ENCODE data around the gene ZSCAN5C.
A peak's percentile ranks its signal among the peaks of the same experiment; 100 is the strongest.
"Not testable (repeated sequence)": the region's sequence is repeated elsewhere in the genome, so short reads cannot be mapped to it uniquely, and the experiment has no call there.

Gene ZSCAN5C

DNA sequence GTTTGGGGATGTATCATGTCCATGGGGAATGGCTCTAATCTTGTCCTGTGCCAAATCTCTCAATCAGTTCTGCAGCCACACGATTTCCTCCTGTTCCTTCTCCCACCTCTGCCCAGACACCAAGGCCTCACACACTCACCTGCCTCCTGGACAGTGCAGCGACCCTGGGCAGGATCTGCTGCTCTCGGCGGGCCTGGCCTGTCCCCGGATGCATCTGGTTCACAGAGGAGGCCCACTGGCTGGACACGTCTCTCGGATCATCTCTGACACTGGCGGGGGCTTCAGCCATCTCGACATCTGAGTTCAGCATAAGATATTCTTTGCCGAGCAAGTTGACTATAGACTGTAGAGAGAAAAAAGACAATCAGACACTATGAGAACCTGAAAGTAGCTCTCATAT, 10.4 kb upstream of the ZSCAN5C start:
- no peak for DNase-seq (ENCODE audit: low read depth)

DNA sequence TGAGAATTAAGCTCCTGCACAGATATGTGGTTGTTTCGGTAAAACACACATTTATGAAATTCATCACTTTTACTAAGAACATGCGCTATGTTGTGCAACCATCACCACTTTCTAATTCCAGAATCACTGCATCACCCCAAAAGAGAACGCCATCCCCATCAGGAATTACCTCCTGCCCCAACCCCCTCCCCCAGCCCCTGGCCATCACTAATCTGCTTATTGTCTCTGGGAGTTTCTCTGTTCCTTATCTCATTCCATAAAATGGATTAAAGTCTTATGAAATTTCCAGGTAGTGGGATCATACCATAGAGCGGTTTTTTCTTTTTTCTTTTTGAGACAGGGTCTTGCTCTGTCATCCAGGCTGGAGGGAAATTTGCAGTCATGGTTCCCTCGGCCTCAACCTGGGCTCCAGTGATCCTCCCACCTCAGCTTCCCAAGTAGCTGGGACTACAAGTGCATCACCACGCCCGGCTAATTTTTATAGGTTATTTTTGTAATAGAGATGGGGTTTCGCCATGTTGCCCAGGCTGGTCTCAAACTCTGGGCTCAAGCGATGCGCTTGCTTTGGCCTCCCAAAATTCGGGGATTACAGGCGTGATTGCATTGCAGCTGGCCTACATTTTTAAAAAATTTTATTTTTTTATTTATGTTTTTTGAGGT, 8.0 kb upstream of the ZSCAN5C start:
- no peak for DNase-seq (ENCODE audit: low read depth)

DNA sequence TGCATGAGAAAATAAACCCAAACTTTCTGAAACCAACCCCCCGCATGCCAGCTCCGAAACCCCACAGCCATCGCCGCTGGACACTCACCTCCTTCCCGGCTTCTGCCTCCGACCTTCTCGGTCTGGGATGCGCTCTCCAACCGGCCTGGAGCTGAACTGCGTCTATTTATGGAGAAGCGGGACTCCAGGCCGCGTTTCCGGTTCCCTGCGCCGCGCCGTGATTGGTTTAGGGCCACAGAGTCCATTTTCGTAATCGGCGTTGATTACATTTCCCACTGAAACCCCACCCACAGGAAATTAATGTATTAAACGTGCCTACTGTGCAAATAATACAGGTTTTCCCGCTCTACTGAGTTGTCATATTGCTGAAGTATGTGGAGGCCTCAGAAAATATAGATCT, 4.4 kb upstream of the ZSCAN5C start, which contains the start of gene ZSCAN5B:
Gene ZSCAN5B (minus strand): TSS at position 138 of the 400 bp plus-strand sequence. CDS start 4,731 bp downstream, outside the sequence.
- DNase-seq (ENCODE audit: low read depth) = not testable (repeated sequence)

GRCh38 chr19:56199687-56200086, 2.4 kb upstream of the ZSCAN5C start:
- DNase-seq (ENCODE audit: low read depth) = no peak

- DNase-seq (ENCODE audit: low read depth) = not testable (repeated sequence)
Measured at GRCh38 chr19:56207581-56207980, 5.5 kb downstream of the ZSCAN5C start.

GRCh38 chr19:56209091-56209490, 7.0 kb downstream of the ZSCAN5C start:
- DNase-seq (ENCODE audit: low read depth) = no peak

- DNase-seq (ENCODE audit: low read depth) = not testable (repeated sequence)
Measured at GRCh38 chr19:56210036-56210435, 8.0 kb downstream of the ZSCAN5C start.

DNA sequence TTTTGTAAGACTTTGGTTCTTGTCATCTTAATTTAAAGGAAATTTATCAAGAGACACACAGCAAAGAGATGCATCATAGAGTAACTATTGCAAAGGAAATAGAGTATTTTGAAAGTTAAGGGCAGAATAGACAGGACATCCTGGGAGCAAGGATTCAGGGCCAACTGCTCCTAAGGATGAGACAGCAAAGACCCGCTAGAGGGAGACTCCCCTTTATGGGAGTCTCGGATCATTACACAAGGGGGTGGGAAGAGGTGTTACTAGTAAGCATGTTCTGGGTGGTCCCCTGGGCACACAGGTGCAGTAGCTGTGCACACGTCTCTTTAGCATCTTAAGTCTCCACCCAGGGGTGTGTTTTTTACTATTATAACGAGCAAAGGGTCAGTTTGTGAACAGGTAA, 9.6 kb downstream of the ZSCAN5C start:
- DNase-seq (ENCODE audit: low read depth) = no peak

DNA sequence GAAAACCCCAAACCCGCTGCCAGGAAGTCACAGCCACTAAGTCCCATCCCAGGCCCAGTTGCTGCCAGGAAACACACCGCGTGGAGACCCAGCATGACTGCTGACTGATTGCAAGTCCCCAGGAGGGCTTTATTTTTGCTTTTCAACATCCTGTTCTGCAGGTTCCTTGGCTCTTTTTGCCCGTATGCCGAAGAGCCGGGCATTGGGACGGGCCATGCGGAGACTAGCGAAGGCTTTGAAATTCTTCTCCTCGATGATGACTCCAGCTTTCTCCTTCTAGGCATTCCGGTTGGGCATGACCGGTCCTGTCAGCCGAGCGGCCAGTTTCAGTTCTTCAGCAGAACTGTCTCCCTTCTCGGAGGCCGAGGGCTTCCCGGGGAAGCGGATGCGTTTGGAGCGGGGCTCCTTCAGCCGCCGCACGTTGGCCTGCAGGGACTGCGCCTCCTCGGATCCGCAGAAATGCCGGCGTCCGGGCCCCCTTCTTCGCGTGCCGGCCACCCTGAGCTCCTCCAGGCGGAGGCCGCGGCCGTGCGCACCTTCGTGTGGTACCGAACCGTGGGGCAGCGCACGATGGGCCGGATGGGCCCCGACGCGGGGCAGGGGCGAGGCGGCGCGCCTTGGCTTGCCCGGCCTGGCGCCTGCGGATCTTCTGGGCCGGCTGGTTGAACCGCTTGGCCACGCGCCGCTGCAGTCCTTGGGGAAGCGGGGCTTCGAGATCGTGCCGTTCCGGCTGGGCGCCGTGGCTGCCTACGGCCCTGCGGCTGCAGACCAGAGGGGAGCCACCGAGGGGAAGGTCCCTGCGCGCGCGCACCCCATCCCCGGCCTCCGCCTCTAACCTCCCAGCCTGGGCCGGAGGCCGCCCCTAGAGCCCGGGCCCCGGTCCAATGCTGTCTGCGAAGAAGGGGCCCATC, 15.2 kb downstream of the ZSCAN5C start:
- no peak for DNase-seq (ENCODE audit: low read depth)

DNA sequence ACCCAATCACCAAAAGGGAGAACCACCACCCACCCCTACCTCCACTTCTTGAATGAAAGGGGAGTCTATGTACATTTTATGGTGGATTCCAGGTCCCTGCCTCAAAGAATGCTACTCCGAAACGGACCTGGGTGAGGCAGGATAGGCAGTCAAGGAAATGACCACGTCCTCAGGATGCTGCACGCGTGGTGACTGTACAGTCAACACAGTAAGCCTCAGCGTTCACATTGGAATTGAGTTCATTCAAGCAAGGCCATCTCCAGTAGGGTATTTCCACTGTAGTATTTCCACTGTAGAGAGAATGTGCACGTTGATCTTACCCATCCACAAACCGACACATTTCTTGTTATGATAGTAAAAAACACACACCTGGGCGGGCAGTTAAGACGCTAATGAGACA, 16.9 kb downstream of the ZSCAN5C start:
- DNase-seq (ENCODE audit: low read depth) = no peak

GRCh38 chr19:56221442-56221841, 19.4 kb downstream of the ZSCAN5C start:
- DNase-seq (ENCODE audit: low read depth) = not testable (repeated sequence)

- no peak for DNase-seq (ENCODE audit: low read depth)
Measured at GRCh38 chr19:56221851-56222250, 19.8 kb downstream of the ZSCAN5C start.

- DNase-seq (ENCODE audit: low read depth) = no peak
Measured at GRCh38 chr19:56222901-56223300, 20.8 kb downstream of the ZSCAN5C start.

DNA sequence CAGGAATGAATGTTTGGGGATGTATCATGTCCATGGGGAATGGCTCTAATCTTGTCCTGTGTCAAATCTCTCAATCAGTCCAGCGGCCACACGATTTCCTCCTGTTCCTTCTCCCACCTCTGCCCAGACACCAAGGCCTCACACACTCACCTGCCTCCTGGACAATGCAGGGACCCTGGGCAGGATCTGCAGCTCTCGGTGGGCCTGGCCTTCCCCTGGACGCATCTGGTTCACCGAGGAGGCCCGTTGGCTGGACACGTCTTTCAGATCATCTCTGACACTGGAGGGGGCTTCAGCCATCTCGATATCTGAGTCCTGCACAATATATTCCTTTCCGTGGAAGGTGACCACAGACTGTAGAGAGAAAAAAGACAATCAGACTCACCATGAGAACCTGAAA, 21.4 kb downstream of the ZSCAN5C start:
- no peak for DNase-seq (ENCODE audit: low read depth)

DNA sequence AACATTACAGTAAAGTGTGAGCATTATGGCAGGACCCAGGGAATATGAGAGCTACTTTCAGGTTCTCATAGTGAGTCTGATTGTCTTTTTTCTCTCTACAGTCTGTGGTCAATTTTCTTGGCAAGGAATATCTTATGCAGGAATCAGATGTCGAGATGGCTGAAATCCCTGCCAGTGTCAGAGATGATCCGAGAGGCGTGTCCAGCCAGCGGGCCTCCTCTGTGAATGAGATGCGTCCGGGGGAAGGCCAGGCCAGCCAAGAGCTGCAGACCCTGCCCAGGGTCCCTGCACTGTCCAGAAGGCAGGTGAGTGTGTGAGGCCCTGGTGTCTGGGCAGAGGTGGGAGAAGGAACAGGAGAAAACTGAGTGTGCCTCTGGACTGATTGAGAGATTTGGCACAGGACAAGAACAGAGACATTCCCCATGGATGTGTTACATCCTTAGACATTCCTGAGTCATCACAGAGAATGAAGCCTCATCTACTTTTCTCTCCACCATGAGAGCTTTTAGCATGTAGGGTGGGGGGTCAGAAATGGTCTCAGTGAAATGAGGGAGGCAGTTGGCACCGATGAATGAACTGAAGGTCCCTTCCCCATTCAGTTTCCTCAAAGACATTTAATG, 43.2 kb downstream of the ZSCAN5C start:
- DNase-seq (ENCODE audit: low read depth) = no peak

DNA sequence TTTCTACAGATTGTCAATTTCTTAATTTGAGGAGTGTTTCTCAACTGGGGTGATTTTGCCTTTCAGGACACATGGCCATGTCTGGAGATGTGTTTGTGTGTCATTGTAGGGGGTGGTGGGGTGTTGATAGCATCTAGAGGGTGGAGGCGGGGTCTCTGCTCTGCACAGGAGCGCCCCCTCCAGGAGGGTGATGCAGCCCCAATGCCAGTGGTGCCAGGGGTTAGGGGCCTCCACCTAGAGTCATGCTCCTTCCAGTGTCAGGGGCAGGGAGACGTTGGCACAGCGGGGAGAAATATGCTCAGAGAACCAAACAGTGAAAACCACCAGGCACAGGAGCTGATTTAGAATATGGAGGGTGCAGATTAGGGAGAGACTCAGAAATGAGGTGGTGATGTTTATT, 43.7 kb downstream of the ZSCAN5C start:
- not testable (repeated sequence) for DNase-seq (ENCODE audit: low read depth)

DNA sequence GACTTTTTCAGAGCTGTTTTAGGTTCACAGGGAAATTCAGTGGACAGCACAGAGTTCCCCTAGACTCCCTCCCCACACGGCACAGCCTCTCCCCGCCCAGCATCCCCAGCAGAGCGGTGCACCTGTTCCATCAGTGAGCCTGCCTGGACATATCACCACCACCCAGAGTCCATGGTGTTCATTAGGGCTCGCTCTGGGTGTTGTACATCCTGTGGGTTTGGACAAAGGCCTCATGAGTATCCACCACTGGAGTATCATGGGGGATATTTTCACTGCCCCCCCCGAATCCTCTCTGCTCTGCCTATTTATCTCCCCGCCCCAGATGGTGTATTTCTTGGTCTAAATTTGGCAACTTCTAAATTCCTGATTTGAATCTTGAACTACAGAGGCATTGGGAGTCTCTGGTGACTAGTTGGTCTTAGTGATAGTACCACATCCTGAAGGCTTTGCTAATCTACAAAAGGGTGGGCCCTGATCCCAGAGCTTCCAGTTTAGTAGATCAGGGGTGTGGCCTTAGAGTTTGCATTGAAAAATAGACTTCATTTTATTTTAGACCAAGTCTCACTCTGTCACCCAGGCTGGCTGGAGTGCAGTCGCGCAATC, 46.8 kb downstream of the ZSCAN5C start:
- DNase-seq (ENCODE audit: low read depth) = not testable (repeated sequence)

DNA sequence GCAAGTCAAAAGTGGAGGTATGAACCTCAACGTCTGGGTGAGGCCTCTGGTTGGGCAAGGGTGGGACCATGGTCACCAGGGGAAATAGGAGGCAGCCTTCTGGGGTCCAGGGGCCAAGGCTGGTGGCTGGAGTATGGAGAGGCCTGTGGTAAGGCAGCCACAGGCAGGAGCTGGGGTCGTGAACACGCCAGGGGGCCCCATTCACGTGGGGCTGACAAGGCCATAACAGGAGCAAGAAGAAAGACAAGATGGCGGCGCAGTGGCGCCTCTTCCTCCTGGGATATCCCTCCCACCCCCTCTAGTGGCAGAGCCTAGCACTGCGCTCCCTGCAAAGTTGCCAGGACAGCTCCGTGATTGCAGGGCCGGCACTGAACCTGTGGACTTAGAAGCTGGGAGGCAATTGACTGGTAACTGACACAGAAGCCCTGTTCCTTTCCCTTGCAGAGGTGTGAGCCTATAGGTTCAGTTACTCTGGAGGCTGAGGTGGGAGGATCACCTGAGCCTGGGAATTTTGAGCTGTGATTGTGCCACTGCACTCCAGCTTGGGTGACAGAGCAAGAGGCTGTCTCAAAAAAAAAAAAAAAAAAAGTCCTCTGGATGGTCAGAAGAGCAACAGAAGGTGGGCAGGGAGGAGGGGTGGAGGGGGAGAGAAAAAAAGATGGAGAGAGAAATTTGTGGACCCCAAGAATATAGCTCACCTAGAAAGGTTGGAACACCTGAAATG, 50.8 kb downstream of the ZSCAN5C start:
- DNase-seq (ENCODE audit: low read depth) = peak; percentile 44

- DNase-seq (ENCODE audit: low read depth) = no peak
Measured at GRCh38 chr19:56253737-56254136, 51.7 kb downstream of the ZSCAN5C start.

DNA sequence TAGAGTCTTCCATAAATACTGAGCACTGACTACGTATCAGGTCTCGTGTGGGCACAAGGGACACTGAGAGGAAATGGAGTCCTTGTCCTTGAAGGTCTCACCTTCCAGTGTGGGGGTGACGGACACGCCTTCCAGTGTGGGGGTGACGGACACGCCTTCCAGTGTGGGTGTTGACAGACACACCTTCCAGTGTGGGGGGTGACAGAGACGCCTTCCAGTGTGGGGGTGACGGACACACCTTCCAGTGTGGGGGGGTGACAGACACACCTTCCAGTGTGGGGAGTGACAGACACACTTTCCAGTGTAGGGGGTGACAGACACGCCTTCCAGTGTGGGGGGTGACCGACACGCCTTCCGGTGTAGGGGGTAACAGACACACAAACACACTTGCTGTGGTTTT, 56.2 kb downstream of the ZSCAN5C start:
- no peak for DNase-seq (ENCODE audit: low read depth)
